K562 (cell line): ENCODE results near the gene B3GNT7.

Experiments
- CTCF ChIP-seq, 3 experiments: IDR thresholded peaks in 2 of 3; conservative IDR thresholded peaks in 1 of 3; 2 replicates each; pipeline ENCODE4 v1.5.1; 2011 to 2012; ENCODE audit warnings: low read length in 3 of 3, mild to moderate bottlenecking in 3 of 3, control low read depth in 2 of 3, improper control_type of control experiment in 1 of 3, inconsistent platforms in 1 of 3, low read depth in 1 of 3, mixed read lengths in 1 of 3, moderate library complexity in 1 of 3; ENCODE audit not compliant: insufficient read depth in 2 of 3
- KDM5B ChIP-seq: fragments of 200-600 bp; sonication (generic); IDR thresholded peaks from 2 replicates; pipeline ENCODE4 v1.6.1; 2012; ENCODE audit warnings: low read depth, mild to moderate bottlenecking, moderate library complexity, low read length, control low read depth, inconsistent platforms; ENCODE audit not compliant: insufficient replicate concordance
- KLF6 ChIP-seq: fragments of 250-450 bp; sonication (Bioruptor Pico); IDR thresholded peaks from 2 replicates; pipeline ENCODE4 v1.4.0; 2020; ENCODE audit warnings: mild to moderate bottlenecking, moderate library complexity, borderline replicate concordance
- NR2C2 ChIP-seq, 2 experiments: fragments of 200-800 bp in 1 of 2; sonication (Bioruptor generic) in 1 of 2; sonication (generic) in 1 of 2; formaldehyde crosslinking in 1 of 2; IDR thresholded peaks; 2 replicates each; pipeline versions ENCODE4 v1.6.1 to v1.8.0; 2016 to 2022; ENCODE audit warnings: mild to moderate bottlenecking in 1 of 2, missing compliant biosample characterization in 1 of 2, missing genetic modification characterization in 1 of 2, missing genetic modification reagents in 1 of 2
- ZNF431 ChIP-seq: sonication (generic); formaldehyde crosslinking; IDR thresholded peaks from 2 replicates; pipeline ENCODE4 v1.8.0; 2022; ENCODE audit warnings: mild to moderate bottlenecking, missing genetic modification reagents
- ZNF780A ChIP-seq: fragments of 250-450 bp; sonication (Bioruptor Pico); IDR thresholded peaks from 2 replicates; pipeline ENCODE4 v1.5.0; 2021; ENCODE audit warnings: mild to moderate bottlenecking
- TF ChIP-seq, protein P1 (sequence below): fragments of 450-650 bp; IDR thresholded peaks from 2 replicates; pipeline ENCODE4 v1.6.1; 2017; ENCODE audit warnings: mild to moderate bottlenecking, moderate library complexity

DNA sequence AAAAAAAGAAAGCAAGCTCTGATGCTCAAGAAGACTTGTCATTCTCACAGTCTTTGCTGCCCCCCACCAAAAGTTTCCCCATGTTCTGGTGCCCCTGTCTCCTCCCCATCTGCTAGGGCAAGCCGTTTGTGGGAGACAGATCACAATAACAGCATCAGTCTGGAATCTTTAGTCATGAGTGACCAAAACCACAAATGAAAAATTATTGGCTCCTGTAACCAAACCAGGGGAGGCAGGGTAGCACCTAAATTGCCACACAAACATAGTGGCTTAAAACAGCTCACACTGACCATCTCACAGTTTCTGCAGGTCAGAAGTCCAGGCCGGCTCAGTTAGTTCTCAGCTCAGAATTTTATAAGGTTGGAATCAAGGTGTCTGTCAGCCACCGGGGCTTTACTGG is 9.1 kb upstream of the B3GNT7 start:
- TF ChIP-seq ZNF431 (CRISPR knock-in tag) (no peak), KLF6 (no peak), ZNF780A (CRISPR knock-in tag) (no peak), CTCF (IDR thresholded peaks at IDR 0.05 in 2 of 3, conservative IDR thresholded peaks at IDR 0.05 in 1 of 3; ENCODE audit: insufficient read depth in 2 of 3, low read depth in 1 of 3, low read length in 3 of 3) (no peak), NR2C2 (CRISPR knock-in tag; IDR thresholded peaks at IDR 0.05) (no peak), NR2C2 (tag; IDR thresholded peaks at IDR 0.05) (no peak), KDM5B (no peak)
- TF ChIP-seq, protein P1, sequence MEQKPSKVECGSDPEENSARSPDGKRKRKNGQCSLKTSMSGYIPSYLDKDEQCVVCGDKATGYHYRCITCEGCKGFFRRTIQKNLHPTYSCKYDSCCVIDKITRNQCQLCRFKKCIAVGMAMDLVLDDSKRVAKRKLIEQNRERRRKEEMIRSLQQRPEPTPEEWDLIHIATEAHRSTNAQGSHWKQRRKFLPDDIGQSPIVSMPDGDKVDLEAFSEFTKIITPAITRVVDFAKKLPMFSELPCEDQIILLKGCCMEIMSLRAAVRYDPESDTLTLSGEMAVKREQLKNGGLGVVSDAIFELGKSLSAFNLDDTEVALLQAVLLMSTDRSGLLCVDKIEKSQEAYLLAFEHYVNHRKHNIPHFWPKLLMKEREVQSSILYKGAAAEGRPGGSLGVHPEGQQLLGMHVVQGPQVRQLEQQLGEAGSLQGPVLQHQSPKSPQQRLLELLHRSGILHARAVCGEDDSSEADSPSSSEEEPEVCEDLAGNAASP = no peak
